ENCODE measurements around the gene PCDHB10. TPM values are rescaled to one million over a fixed set of nuclear protein-coding genes. Genes with fewer than 3 reads are reported as not detected.
"Not testable (repeated sequence)": the region's sequence is repeated elsewhere in the genome, so short reads cannot be mapped to it uniquely, and the experiment has no call there.

The PCDHB10 gene
- total and polyA plus RNA-seq, 4 donors, result 0.07 to 0.17 (median 0.10) TPM

- 22% methylated on average over 15 of the region's 15 CpGs for WGBS
- Histone ChIP-seq H3K27ac (ENCODE audit: low read depth in 1 of 2, low read length in 2 of 2) (no peak within 1 kb of the TSS), H3K4me1 (ENCODE audit: control insufficient read depth in 4 of 4, insufficient read depth in 4 of 4, low read length in 3 of 4) (no peaks in the 10 kb centered on the region), H3K9ac (ENCODE audit: low read depth in 1 of 2, low read length in 2 of 2) (no peak within 1 kb of the TSS), H3K36me3 (ENCODE audit: control insufficient read depth in 4 of 4, insufficient read depth in 3 of 4, low read depth in 1 of 4, low read length in 3 of 4) (peaks cover 0 to 5% (median 0%) of the 10 kb centered on the region in 4 donors), H3K27me3 (ENCODE audit: control insufficient read depth in 4 of 4, insufficient read depth in 4 of 4, low read length in 3 of 4) (peaks cover 0 to 5% (median 2%) of the 10 kb centered on the region in 4 donors), H3K4me3 (ENCODE audit: low read depth in 1 of 3, low read length in 3 of 3) (peak within 1 kb of the TSS; percentile 20 to 54 (median 38)), H3K9me3 (ENCODE audit: control insufficient read depth in 4 of 4, low read length in 3 of 4) (peaks cover 28 to 61% (median 36%) of the 10 kb centered on the region in 4 donors)
- no peak for DNase-seq (ENCODE audit: low spot score)
- TF ChIP-seq RXRA (IDR thresholded peaks at IDR 0.05) (no peak), JUND (IDR thresholded peaks at IDR 0.05) (no peak), HNF4A (conservative IDR thresholded peaks at IDR 0.05) (no peak), RAD21 (IDR thresholded peaks at IDR 0.05) (peak; percentile 27 to 42)
Measured at GRCh38 chr5:141223112-141223783, 31.1 kb downstream of the PCDHB10 start, which contains the start of gene PCDHB14. PCDHB14 (plus strand) TSS chr5:141223343; CDS start chr5:141223506, 163 bp downstream.

DNA sequence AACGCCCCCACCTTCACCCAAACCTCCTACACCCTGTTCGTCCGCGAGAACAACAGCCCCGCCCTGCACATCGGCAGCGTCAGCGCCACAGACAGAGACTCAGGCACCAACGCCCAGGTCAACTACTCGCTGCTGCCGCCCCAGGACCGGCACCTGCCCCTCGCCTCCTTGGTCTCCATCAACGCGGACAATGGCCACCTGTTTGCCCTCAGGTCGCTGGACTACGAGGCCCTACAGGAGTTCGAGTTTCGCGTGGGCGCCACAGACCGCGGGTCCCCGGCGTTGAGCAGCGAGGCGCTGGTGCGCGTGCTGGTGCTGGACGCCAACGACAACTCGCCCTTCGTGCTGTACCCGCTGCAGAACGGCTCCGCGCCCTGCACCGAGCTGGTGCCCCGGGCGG, 32.7 kb downstream of the PCDHB10 start:
- 24% methylated on average over 33 of the region's 40 CpGs for WGBS
- not testable (repeated sequence) for H3K27ac ChIP-seq (ENCODE audit: low read depth in 1 of 2, low read length in 2 of 2); H3K36me3 ChIP-seq (ENCODE audit: control insufficient read depth in 4 of 4, insufficient read depth in 3 of 4, low read depth in 1 of 4, low read length in 3 of 4); DNase-seq (ENCODE audit: low spot score); H3K9ac ChIP-seq (ENCODE audit: low read depth in 1 of 2, low read length in 2 of 2); H3K4me3 ChIP-seq (ENCODE audit: low read depth in 1 of 3, low read length in 3 of 3); H3K4me1 ChIP-seq (ENCODE audit: control insufficient read depth in 4 of 4, insufficient read depth in 4 of 4, low read length in 3 of 4); H3K27me3 ChIP-seq (ENCODE audit: control insufficient read depth in 4 of 4, insufficient read depth in 4 of 4, low read length in 3 of 4)
- peaks cover 21 to 52% (median 30%) of the 10 kb centered on the region in 4 donors for H3K9me3 ChIP-seq (ENCODE audit: control insufficient read depth in 4 of 4, low read length in 3 of 4)

GRCh38 chr5:141225421-141225820, 33.3 kb downstream of the PCDHB10 start:
- DNase-seq (ENCODE audit: low spot score); H3K27me3 ChIP-seq (ENCODE audit: control insufficient read depth in 4 of 4, insufficient read depth in 4 of 4, low read length in 3 of 4); H3K4me3 ChIP-seq (ENCODE audit: low read depth in 1 of 3, low read length in 3 of 3); H3K27ac ChIP-seq (ENCODE audit: low read depth in 1 of 2, low read length in 2 of 2); H3K36me3 ChIP-seq (ENCODE audit: control insufficient read depth in 4 of 4, insufficient read depth in 3 of 4, low read depth in 1 of 4, low read length in 3 of 4); H3K9ac ChIP-seq (ENCODE audit: low read depth in 1 of 2, low read length in 2 of 2); H3K4me1 ChIP-seq (ENCODE audit: control insufficient read depth in 4 of 4, insufficient read depth in 4 of 4, low read length in 3 of 4): not testable (repeated sequence)
- WGBS, result 36% methylated on average over 30 of the region's 30 CpGs
- peaks cover 19 to 47% (median 31%) of the 10 kb centered on the region in 4 donors for H3K9me3 ChIP-seq (ENCODE audit: control insufficient read depth in 4 of 4, low read length in 3 of 4)

- H3K9me3 ChIP-seq (ENCODE audit: control insufficient read depth in 4 of 4, low read length in 3 of 4), result peaks cover 30 to 74% (median 47%) of the 10 kb centered on the region in 4 donors
- H3K27me3 ChIP-seq (ENCODE audit: control insufficient read depth in 4 of 4, insufficient read depth in 4 of 4, low read length in 3 of 4), result peaks cover 0 to 3% (median 1%) of the 10 kb centered on the region in 4 donors
- 8% methylated on average over 15 of the region's 15 CpGs for WGBS
- no peak overlapping the region for H3K9ac ChIP-seq (ENCODE audit: low read depth in 1 of 2, low read length in 2 of 2)
- H3K4me3 ChIP-seq (ENCODE audit: low read depth in 1 of 3, low read length in 3 of 3), result peak overlapping the region; percentile 2 to 67 (median 28)
- no peak for TF ChIP-seq MAX (IDR thresholded peaks at IDR 0.05)
- TF ChIP-seq, protein P1, sequence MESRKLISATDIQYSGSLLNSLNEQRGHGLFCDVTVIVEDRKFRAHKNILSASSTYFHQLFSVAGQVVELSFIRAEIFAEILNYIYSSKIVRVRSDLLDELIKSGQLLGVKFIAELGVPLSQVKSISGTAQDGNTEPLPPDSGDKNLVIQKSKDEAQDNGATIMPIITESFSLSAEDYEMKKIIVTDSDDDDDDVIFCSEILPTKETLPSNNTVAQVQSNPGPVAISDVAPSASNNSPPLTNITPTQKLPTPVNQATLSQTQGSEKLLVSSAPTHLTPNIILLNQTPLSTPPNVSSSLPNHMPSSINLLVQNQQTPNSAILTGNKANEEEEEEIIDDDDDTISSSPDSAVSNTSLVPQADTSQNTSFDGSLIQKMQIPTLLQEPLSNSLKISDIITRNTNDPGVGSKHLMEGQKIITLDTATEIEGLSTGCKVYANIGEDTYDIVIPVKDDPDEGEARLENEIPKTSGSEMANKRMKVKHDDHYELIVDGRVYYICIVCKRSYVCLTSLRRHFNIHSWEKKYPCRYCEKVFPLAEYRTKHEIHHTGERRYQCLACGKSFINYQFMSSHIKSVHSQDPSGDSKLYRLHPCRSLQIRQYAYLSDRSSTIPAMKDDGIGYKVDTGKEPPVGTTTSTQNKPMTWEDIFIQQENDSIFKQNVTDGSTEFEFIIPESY (IDR thresholded peaks at IDR 0.05), result no peak
- no peak for TF ChIP-seq TAF1 (conservative IDR thresholded peaks at IDR 0.05)
- no peak for TF ChIP-seq NR2F2 (IDR thresholded peaks at IDR 0.05)
- TF ChIP-seq EGR1 (IDR thresholded peaks at IDR 0.05; ENCODE audit: low read depth in 2 of 2), result no peak
- no peak for TF ChIP-seq GABPA (IDR thresholded peaks at IDR 0.05 in 1 of 2, conservative IDR thresholded peaks at IDR 0.05 in 1 of 2)
- TF ChIP-seq RXRA (IDR thresholded peaks at IDR 0.05), result no peak
- no peak for TF ChIP-seq REST (IDR thresholded peaks at IDR 0.05)
- TF ChIP-seq SP1 (IDR thresholded peaks at IDR 0.05), result no peak
- TF ChIP-seq JUND (IDR thresholded peaks at IDR 0.05), result no peak
- TF ChIP-seq FOXA2 (IDR thresholded peaks at IDR 0.05), result no peak
- no peaks in the 10 kb centered on the region for H3K36me3 ChIP-seq (ENCODE audit: control insufficient read depth in 4 of 4, insufficient read depth in 3 of 4, low read depth in 1 of 4, low read length in 3 of 4)
- no peak for DNase-seq (ENCODE audit: low spot score)
- no peaks in the 10 kb centered on the region for H3K4me1 ChIP-seq (ENCODE audit: control insufficient read depth in 4 of 4, insufficient read depth in 4 of 4, low read length in 3 of 4)
- H3K27ac ChIP-seq (ENCODE audit: low read depth in 1 of 2, low read length in 2 of 2), result no peak overlapping the region
Measured at GRCh38 chr5:141234109-141234667, 42.0 kb downstream of the PCDHB10 start.

GRCh38 chr5:141235922-141236321, 43.8 kb downstream of the PCDHB10 start:
- WGBS, result 24% methylated on average over 40 of the region's 40 CpGs
- not testable (repeated sequence) for H3K36me3 ChIP-seq (ENCODE audit: control insufficient read depth in 4 of 4, insufficient read depth in 3 of 4, low read depth in 1 of 4, low read length in 3 of 4); H3K27me3 ChIP-seq (ENCODE audit: control insufficient read depth in 4 of 4, insufficient read depth in 4 of 4, low read length in 3 of 4); H3K9ac ChIP-seq (ENCODE audit: low read depth in 1 of 2, low read length in 2 of 2); H3K27ac ChIP-seq (ENCODE audit: low read depth in 1 of 2, low read length in 2 of 2); H3K4me1 ChIP-seq (ENCODE audit: control insufficient read depth in 4 of 4, insufficient read depth in 4 of 4, low read length in 3 of 4); DNase-seq (ENCODE audit: low spot score)
- peak overlapping the region in 2 of 3 donors; percentile 27 to 50 for H3K4me3 ChIP-seq (ENCODE audit: low read depth in 1 of 3, low read length in 3 of 3)
- H3K9me3 ChIP-seq (ENCODE audit: control insufficient read depth in 4 of 4, low read length in 3 of 4), result peaks cover 37 to 87% (median 58%) of the 10 kb centered on the region in 4 donors
